Measurements from ENCODE around the gene CBFB. TPM values are rescaled to one million over a fixed set of nuclear protein-coding genes. Genes with fewer than 3 reads are reported as not detected.
"Not testable (repeated sequence)": the region's sequence is repeated elsewhere in the genome, so short reads cannot be mapped to it uniquely, and the experiment has no call there.

Gene CBFB
- total RNA-seq, 3 donors from 2014 or later (not counting 1 experiment from before 2014, with no cell fraction given), result 96.1 to 102 (median 97.2) TPM

DNA sequence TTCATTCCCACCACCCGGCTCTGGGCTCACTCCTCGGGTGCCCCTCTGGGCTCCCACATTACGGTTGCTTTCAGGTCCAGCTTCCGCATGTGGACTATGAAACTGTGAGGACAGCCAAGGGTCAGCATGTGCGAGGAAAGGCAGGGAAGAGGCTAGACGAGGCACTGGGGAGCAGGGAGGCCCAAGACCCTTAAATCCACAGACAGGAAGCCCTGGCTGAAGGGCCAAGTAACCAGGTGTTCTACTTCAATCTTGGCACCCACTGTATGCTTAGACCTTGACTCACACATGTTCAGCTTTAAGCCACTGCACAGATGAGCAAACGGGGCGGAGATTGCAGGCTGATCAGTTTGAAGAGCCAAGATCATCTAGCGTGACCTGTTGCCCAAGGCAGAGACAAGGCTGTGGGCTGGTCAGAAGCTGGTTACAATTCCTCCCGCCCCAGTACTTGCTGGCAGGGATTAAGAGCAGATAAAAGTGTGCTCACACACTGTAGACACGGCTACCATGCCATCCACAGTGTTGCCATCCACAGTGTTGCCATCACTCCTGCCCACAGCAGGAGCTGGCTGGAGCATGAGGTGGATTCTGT lies 40.7 kb upstream of the CBFB start, which contains the start of gene CES4A:
TSS of gene CES4A (plus strand) at position 393 of the 592 bp plus-strand sequence. CDS start at position 577, 184 bp downstream.
- no peaks in the 10 kb centered on the region for H3K36me3 Mint-ChIP-seq
- no peaks in the 10 kb centered on the region for H3K9me3 Mint-ChIP-seq
- Histone ChIP-seq H3K36me3 (ENCODE audit: control insufficient read depth, insufficient read depth, low read length) (no peaks in the 10 kb centered on the region), H3K27me3 (ENCODE audit: control insufficient read depth, insufficient read depth, low read length) (no peaks in the 10 kb centered on the region), H3K27ac (ENCODE audit: low read length) (no peak within 1 kb of the TSS), H3K4me3 (ENCODE audit: low read length) (no peak within 1 kb of the TSS), H3K4me1 (ENCODE audit: control insufficient read depth, insufficient read depth, low read length) (peaks cover 11% of the 10 kb centered on the region), H3K9me3 (ENCODE audit: control insufficient read depth, insufficient read depth, low read length) (no peaks in the 10 kb centered on the region)
- TF ChIP-seq, protein P1, sequence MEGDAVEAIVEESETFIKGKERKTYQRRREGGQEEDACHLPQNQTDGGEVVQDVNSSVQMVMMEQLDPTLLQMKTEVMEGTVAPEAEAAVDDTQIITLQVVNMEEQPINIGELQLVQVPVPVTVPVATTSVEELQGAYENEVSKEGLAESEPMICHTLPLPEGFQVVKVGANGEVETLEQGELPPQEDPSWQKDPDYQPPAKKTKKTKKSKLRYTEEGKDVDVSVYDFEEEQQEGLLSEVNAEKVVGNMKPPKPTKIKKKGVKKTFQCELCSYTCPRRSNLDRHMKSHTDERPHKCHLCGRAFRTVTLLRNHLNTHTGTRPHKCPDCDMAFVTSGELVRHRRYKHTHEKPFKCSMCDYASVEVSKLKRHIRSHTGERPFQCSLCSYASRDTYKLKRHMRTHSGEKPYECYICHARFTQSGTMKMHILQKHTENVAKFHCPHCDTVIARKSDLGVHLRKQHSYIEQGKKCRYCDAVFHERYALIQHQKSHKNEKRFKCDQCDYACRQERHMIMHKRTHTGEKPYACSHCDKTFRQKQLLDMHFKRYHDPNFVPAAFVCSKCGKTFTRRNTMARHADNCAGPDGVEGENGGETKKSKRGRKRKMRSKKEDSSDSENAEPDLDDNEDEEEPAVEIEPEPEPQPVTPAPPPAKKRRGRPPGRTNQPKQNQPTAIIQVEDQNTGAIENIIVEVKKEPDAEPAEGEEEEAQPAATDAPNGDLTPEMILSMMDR (IDR thresholded peaks at IDR 0.05), result no peak
- intact Hi-C loops (cut with micrococcal nuclease), result no loop called here
- H3K27ac Mint-ChIP-seq, result no peak within 1 kb of the TSS
- 84% methylated on average over 11 of the region's 11 CpGs for WGBS (ENCODE audit: insufficient coverage)
- peaks cover 0 to 4% of the 10 kb centered on the region in 2 donors for H3K27me3 Mint-ChIP-seq (ENCODE audit: low read depth in 2 of 2)
- no peak for DNase-seq
- ATAC-seq, result no peak
- H3K4me3 Mint-ChIP-seq, result no peak within 1 kb of the TSS
- H3K4me1 Mint-ChIP-seq, result no peaks in the 10 kb centered on the region

DNA sequence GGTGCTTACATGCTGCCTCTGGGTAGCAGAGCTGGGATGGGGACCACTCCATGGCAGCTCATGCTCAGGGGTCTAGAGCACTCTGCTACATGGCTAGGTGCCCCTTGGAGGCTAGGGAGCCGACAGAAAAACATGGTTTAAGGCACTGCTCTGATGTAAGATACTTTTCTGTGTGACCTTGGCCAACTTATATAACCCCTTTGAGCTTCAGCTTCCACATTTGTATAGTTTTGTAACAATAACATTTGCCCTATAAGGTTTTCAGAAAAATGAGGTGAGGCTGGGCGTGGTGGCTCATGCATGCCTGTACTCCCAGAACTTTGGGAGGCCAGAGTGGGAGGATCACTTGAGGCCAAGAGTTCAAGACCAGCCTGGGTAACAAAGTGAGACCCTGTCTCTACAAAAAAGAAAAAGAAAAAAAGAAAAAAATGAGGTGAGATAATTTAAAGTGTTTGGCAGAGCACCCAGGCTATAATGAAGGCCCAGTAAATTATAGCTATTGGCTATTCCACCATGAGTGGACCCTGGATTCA lies 37.3 kb upstream of the CBFB start:
- Histone ChIP-seq H3K36me3 (ENCODE audit: control insufficient read depth, insufficient read depth, low read length) (no peaks in the 10 kb centered on the region), H3K27ac (ENCODE audit: low read length) (no peak overlapping the region), H3K27me3 (ENCODE audit: control insufficient read depth, insufficient read depth, low read length) (no peaks in the 10 kb centered on the region), H3K4me1 (ENCODE audit: control insufficient read depth, insufficient read depth, low read length) (no peaks in the 10 kb centered on the region), H3K9me3 (ENCODE audit: control insufficient read depth, insufficient read depth, low read length) (no peaks in the 10 kb centered on the region), H3K4me3 (ENCODE audit: low read length) (no peak overlapping the region)
- intact Hi-C loops (cut with micrococcal nuclease), result no loop called here
- no peak for DNase-seq
- H3K27ac Mint-ChIP-seq, result no peak overlapping the region
- H3K36me3 Mint-ChIP-seq, result no peaks in the 10 kb centered on the region
- H3K4me3 Mint-ChIP-seq, result no peak overlapping the region
- no peak for ATAC-seq
- H3K4me1 Mint-ChIP-seq, result no peaks in the 10 kb centered on the region
- TF ChIP-seq, protein P1 (IDR thresholded peaks at IDR 0.05), result no peak
- 79% methylated on average over 2 of the region's 2 CpGs for WGBS (ENCODE audit: insufficient coverage)
- H3K9me3 Mint-ChIP-seq, result no peaks in the 10 kb centered on the region
- peaks cover 0 to 4% of the 10 kb centered on the region in 2 donors for H3K27me3 Mint-ChIP-seq (ENCODE audit: low read depth in 2 of 2)

DNA sequence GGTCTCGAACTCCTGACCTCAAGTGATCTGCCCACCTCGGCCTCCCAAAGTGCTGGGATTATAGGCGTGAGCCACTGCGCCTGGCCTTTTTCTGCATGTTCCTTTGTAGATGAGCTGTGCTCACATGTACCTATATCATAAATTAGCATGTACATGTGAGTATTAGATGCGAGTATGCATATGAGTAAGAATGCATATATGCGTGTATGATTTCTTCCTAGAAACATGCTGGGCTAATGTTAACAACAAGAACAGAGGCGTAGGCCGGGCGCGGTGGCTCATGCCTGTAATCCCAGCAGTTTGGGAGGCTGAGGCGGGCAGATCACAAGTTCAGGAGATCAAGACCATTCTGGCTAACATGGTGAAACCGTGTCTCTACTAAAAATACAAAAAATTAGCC lies 35.4 kb upstream of the CBFB start:
- DNase-seq; H3K27ac Mint-ChIP-seq; H3K27me3 Mint-ChIP-seq (ENCODE audit: low read depth in 2 of 2); H3K4me1 ChIP-seq (ENCODE audit: control insufficient read depth, insufficient read depth, low read length); H3K27ac ChIP-seq (ENCODE audit: low read length); ATAC-seq; H3K27me3 ChIP-seq (ENCODE audit: control insufficient read depth, insufficient read depth, low read length); H3K36me3 ChIP-seq (ENCODE audit: control insufficient read depth, insufficient read depth, low read length); H3K9me3 ChIP-seq (ENCODE audit: control insufficient read depth, insufficient read depth, low read length); H3K36me3 Mint-ChIP-seq; H3K9me3 Mint-ChIP-seq; intact Hi-C loops (cut with micrococcal nuclease); H3K4me1 Mint-ChIP-seq; H3K4me3 Mint-ChIP-seq; H3K4me3 ChIP-seq (ENCODE audit: low read length): not testable (repeated sequence)
- 94% methylated on average over 10 of the region's 12 CpGs for whole genome bisulfite sequencing (ENCODE audit: insufficient coverage)

DNA sequence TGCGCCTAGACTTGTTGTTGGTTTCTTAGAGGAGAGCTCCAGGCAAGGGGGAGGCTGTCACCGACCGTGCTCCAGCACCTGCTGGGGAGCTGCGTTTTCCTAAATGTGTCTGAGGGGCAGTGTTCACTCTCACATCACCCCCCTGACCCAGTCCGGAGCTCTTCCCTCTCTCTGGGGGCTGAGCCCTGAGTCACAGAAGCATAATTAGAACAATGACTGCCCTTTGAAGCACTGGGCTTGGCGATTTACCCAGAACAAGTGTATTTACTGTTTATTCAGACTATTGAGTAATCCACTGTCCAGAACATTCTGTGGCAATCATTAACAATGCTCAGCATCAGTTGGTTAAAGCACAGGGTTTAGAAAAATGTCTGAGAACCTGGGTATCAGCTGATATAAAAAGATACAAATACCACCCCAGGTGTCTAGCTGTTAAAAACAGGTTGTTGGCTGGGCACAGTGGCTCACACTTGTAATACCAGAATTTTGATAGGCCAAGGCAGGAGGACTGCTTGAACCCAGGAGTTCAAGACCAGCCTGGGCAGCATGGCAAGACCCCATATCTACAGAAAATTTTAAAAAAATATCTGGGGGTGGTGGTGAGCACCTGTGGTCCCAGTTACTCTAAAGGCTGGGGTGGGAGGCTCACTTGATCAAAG lies 32.5 kb upstream of the CBFB start:
- WGBS (ENCODE audit: insufficient coverage), result 85% methylated on average over 6 of the region's 6 CpGs
- TF ChIP-seq, protein P1 (IDR thresholded peaks at IDR 0.05), result no peak

More for the DNA sequence above, 32.5 kb upstream of the CBFB start:
- H3K9me3 Mint-ChIP-seq, result no peaks in the 10 kb centered on the region
- H3K27me3 Mint-ChIP-seq (ENCODE audit: low read depth in 2 of 2), result no peaks in the 10 kb centered on the region
- peaks cover 10% of the 10 kb centered on the region for H3K4me1 ChIP-seq (ENCODE audit: control insufficient read depth, insufficient read depth, low read length)
- no peaks in the 10 kb centered on the region for H3K27me3 ChIP-seq (ENCODE audit: control insufficient read depth, insufficient read depth, low read length)
- no peak for DNase-seq
- H3K27ac ChIP-seq (ENCODE audit: low read length), result no peak overlapping the region
- no peak overlapping the region for H3K4me3 ChIP-seq (ENCODE audit: low read length)
- no peak overlapping the region for H3K4me3 Mint-ChIP-seq
- no peak overlapping the region for H3K27ac Mint-ChIP-seq
- ATAC-seq, result no peak
- intact Hi-C loops (cut with micrococcal nuclease), result no loop called here
- H3K36me3 Mint-ChIP-seq, result no peaks in the 10 kb centered on the region
- H3K4me1 Mint-ChIP-seq, result peaks cover 0 to 13% of the 10 kb centered on the region in 2 donors
- H3K9me3 ChIP-seq (ENCODE audit: control insufficient read depth, insufficient read depth, low read length), result no peaks in the 10 kb centered on the region
- no peaks in the 10 kb centered on the region for H3K36me3 ChIP-seq (ENCODE audit: control insufficient read depth, insufficient read depth, low read length)
